IMR-90 (cell line): ENCODE measurements around the gene HECW1. TPM values are rescaled to one million over a fixed set of nuclear protein-coding genes. Genes with fewer than 3 reads are reported as not detected.

ENCODE experiments used
- ATAC-seq: fragments of 200-7000 bp; cut with Tn5 transposase; 2 replicates; pipeline ENCODE4 v1.9.1; 2020; ENCODE audit warnings: low read depth, mild to moderate bottlenecking, moderate library complexity
- BruUV-seq: library from RNA; stranded (reverse); fragments of 400-500 nt; replicated peaks from 2 replicates; lab custom pipeline; 2021; lab: Mats Ljungman, UMichigan
- CTCF ChIA-PET: fragments of 300-600 bp; formaldehyde crosslinking; extraction: SDS; loops from one replicate; lab custom pipeline; 2021; ENCODE audit warnings: antibody characterized with exemption; lab: Yijun Ruan, JAX
- POLR2A ChIA-PET: fragments of 300-600 bp; sonication (Branson Sonifier 250); formaldehyde crosslinking; loops from one replicate; lab custom pipeline; 2022; ENCODE audit warnings: antibody characterized with exemption; ENCODE audit not compliant: unreplicated experiment; lab: Charles Lee
- DNase-seq: peaks from one replicate; pipeline ENCODE4 v3.0.0; 2013
- H2AFZ ChIP-seq: replicated peaks from 2 replicates; pipeline ENCODE3; 2013; ENCODE audit warnings: low read length, mild to moderate bottlenecking; ENCODE audit not compliant: poor library complexity
- H2AK5ac ChIP-seq: 2 replicates; pipeline ENCODE4 v1.6.1; 2013; ENCODE audit warnings: low read depth, low read length, inconsistent platforms
- H2AK9ac ChIP-seq: replicated peaks from 2 replicates; pipeline ENCODE3; 2013; ENCODE audit warnings: mild to moderate bottlenecking, low read depth, low read length, moderate library complexity; ENCODE audit not compliant: poor library complexity
- H2BK120ac ChIP-seq: 2 replicates; pipeline ENCODE4 v1.6.1; 2013; ENCODE audit warnings: low read depth, low read length, inconsistent platforms
- H2BK15ac ChIP-seq: 3 replicates; pipeline ENCODE4 v1.6.1; 2013; ENCODE audit warnings: low read depth, low read length, inconsistent platforms
- H2BK20ac ChIP-seq: 2 replicates; pipeline ENCODE4 v1.6.1; 2013; ENCODE audit warnings: low read depth, mild to moderate bottlenecking, inconsistent platforms, low read length, moderate library complexity
- H2BK5ac ChIP-seq: 2 replicates; pipeline ENCODE4 v1.6.1; 2013; ENCODE audit warnings: mild to moderate bottlenecking, low read depth, low read length, inconsistent platforms; ENCODE audit not compliant: poor library complexity, severe bottlenecking
- H3K14ac ChIP-seq: replicated peaks from 2 replicates; pipeline ENCODE4 v1.6.1; 2013; ENCODE audit warnings: low read depth, low read length, inconsistent platforms
- H3K18ac ChIP-seq: 2 replicates; pipeline ENCODE4 v1.6.1; 2013; ENCODE audit warnings: low read depth, low read length, control low read depth
- H3K23ac ChIP-seq: 2 replicates; pipeline ENCODE4 v1.6.1; 2013; ENCODE audit warnings: low read depth, low read length, inconsistent platforms
- H3K27ac ChIP-seq: 2 replicates; pipeline ENCODE4 v1.5.1; 2013; ENCODE audit warnings: mild to moderate bottlenecking, control low read depth, low read length; ENCODE audit not compliant: insufficient read depth
- H3K27me3 ChIP-seq: 2 replicates; pipeline ENCODE4 v1.6.1; 2013; ENCODE audit warnings: low read length; ENCODE audit not compliant: control insufficient read depth, insufficient read depth
- H3K36me3 ChIP-seq: 2 replicates; pipeline ENCODE4 v1.6.1; 2013; ENCODE audit warnings: low read length, mixed read lengths; ENCODE audit not compliant: control insufficient read depth, insufficient read depth
- H3K4ac ChIP-seq: 2 replicates; pipeline ENCODE4 v1.6.1; 2013; ENCODE audit warnings: low read depth, low read length, inconsistent platforms
- H3K4me1 ChIP-seq: 2 replicates; pipeline ENCODE4 v1.6.1; 2013; ENCODE audit warnings: low read length, mixed read lengths; ENCODE audit not compliant: control insufficient read depth, insufficient read depth
- H3K4me2 ChIP-seq: 2 replicates; pipeline ENCODE4 v1.6.1; 2013; ENCODE audit warnings: low read depth, mild to moderate bottlenecking, control low read depth, low read length, moderate library complexity
- H3K4me3 ChIP-seq: 2 replicates; pipeline ENCODE4 v1.5.1; 2013; ENCODE audit warnings: low read depth, mild to moderate bottlenecking, control low read depth, low read length, moderate library complexity; ENCODE audit not compliant: insufficient read depth
- H3K56ac ChIP-seq: 2 replicates; pipeline ENCODE4 v1.6.1; 2013; ENCODE audit warnings: low read length, inconsistent platforms; ENCODE audit not compliant: insufficient read depth; ENCODE audit errors: extremely low read depth
- H3K79me1 ChIP-seq, 2 experiments: 2 replicates each; pipeline ENCODE4 v1.6.1; 2013; ENCODE audit warnings: low read length in 2 of 2, inconsistent platforms in 1 of 2, low read depth in 1 of 2
- H3K9ac ChIP-seq: 2 replicates; pipeline ENCODE4 v1.6.1; 2013; ENCODE audit warnings: low read depth, low read length, control low read depth
- H3K9me1 ChIP-seq: 2 replicates; pipeline ENCODE4 v1.6.1; 2013; ENCODE audit warnings: low read length, inconsistent platforms; ENCODE audit not compliant: insufficient read depth
- H3K9me3 ChIP-seq: 2 replicates; pipeline ENCODE4 v1.6.1; 2013; ENCODE audit warnings: low read length; ENCODE audit not compliant: control insufficient read depth, insufficient read depth
- H4K20me1 ChIP-seq: 2 replicates; pipeline ENCODE4 v1.6.1; 2013; ENCODE audit warnings: low read length, inconsistent platforms; ENCODE audit not compliant: insufficient read depth
- H4K5ac ChIP-seq: 2 replicates; pipeline ENCODE4 v1.6.1; 2013; ENCODE audit warnings: mild to moderate bottlenecking, low read depth, low read length, control low read depth
- H4K8ac ChIP-seq, 2 experiments: 2 replicates each; pipeline ENCODE4 v1.6.1; 2013; ENCODE audit warnings: low read depth in 2 of 2, low read length in 2 of 2, control low read depth in 1 of 2, inconsistent platforms in 1 of 2
- H4K91ac ChIP-seq: 2 replicates; pipeline ENCODE4 v1.6.1; 2013; ENCODE audit warnings: low read depth, low read length, inconsistent platforms; ENCODE audit not compliant: insufficient read depth
- RAD21 ChIP-seq: IDR thresholded peaks from 2 replicates; pipeline ENCODE4 v1.6.1; 2012; ENCODE audit warnings: low read length, improper control_type of control experiment
- WGBS, 2 experiments: methylation state at CpG; one replicate each; pipeline versions ENCODE4 v1.1.5 to v1.1.7; 2013; ENCODE audit warnings: missing lambda C conversion rate in 2 of 2; ENCODE audit not compliant: insufficient read length in 1 of 2; ENCODE audit errors: extremely low coverage in 2 of 2; 5-methylcytosine and 5-hydroxymethylcytosine counted together
- dilution Hi-C: fragments of 300-500 bp; cut with HindIII; formaldehyde crosslinking; loops from one replicate; pipeline ENCODE4 v1.14.3; 2018; ENCODE audit warnings: low sequenced_read_pairs; ENCODE audit not compliant: unreplicated experiment
- in situ Hi-C: fragments of 300-500 bp; cut with MboI; formaldehyde crosslinking; loops from 3 replicates; pipeline ENCODE4 v1.14.3; 2019; ENCODE audit warnings: low sequenced_read_pairs, inconsistent platforms, mixed read lengths
- intact Hi-C: fragments of 100-400 bp; cut with micrococcal nuclease; formaldehyde crosslinking; loops from 2 replicates; pipeline ENCODE4 v1.10.0; 2022
- polyA plus RNA-seq, 3 experiments: library from polyadenylated mRNA; depleted of rRNA; stranded (reverse); fragments of >200 nt; gene quantifications; 2 replicates each; pipeline ENCODE4 v1.2.3, GENCODE V29; 2012; ENCODE audit warnings: low replicate concordance in 1 of 3
- total RNA-seq: library from RNA; depleted of rRNA; stranded (reverse); fragments of >200 nt; gene quantifications from 2 replicates; pipeline ENCODE4 v1.2.3, GENCODE V29; 2012

The HECW1 gene
- total and polyA plus RNA-seq, 2 of the 4 experiments (the other 2 are of a cell fraction), result 0.56 to 1.3 TPM

DNA sequence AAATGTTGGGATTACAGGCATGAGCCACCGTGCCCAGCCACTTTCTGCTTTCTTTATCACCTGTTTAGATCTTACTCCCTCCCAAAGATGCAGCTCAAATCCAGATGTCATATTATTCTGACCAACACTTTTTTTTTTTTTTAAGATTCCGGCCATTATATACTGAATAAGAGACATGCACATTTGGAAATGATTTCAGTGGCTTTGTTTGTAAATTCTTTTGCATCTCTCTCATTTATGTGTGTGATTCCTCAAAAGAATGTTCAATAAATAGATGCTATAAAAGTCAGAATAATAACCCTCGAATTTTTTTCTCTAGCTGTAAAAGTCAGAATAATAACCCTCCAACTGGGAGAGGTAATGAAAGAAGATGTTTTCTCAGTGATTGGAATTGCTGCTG lies 25.4 kb downstream of the HECW1 start:
- no peak overlapping the region for H3K4ac ChIP-seq
- H3K56ac ChIP-seq, result no peak overlapping the region
- ATAC-seq, result no peak
- H3K9me3 ChIP-seq, result no peaks in the 10 kb centered on the region
- H3K36me3 ChIP-seq, result no peaks in the 10 kb centered on the region
- POLR2A ChIA-PET, result interaction anchor here (0.6 kb wide), 1 partner anchor 11 kb away, joined by 5 read pairs; no protein-coding TSS in a partner anchor
- H3K4me1 ChIP-seq, result peaks cover 2% of the 10 kb centered on the region
- H2AFZ ChIP-seq, result no peak overlapping the region
- no peak overlapping the region for H2AK5ac ChIP-seq
- H3K27me3 ChIP-seq, result no peaks in the 10 kb centered on the region; the same call in 1 of the 2 replicates
- no peak overlapping the region for H3K23ac ChIP-seq
- H4K20me1 ChIP-seq, result no peaks in the 10 kb centered on the region
- no peak overlapping the region for H2BK5ac ChIP-seq
- H2AK9ac ChIP-seq, result no peak overlapping the region
- 0 out of 2 replicates have a peak, but pooled peaks cover 3% of the 10 kb centered on the region for H3K9me1 ChIP-seq
- 80% methylated on average over 1 of the region's 3 CpGs; no CpG with 5 or more reads in 1 of the 2 experiments for WGBS, 2 experiments
- no peak overlapping the region for H3K14ac ChIP-seq
- no TSS peak for BruUV-seq
- in situ Hi-C loops, result no loop called here
- no peak overlapping the region for H2BK15ac ChIP-seq
- H2BK20ac ChIP-seq, result no peak overlapping the region
- H3K18ac ChIP-seq, result no peak overlapping the region
- no peak overlapping the region for H3K4me2 ChIP-seq
- H4K5ac ChIP-seq, result no peak overlapping the region
- TF ChIP-seq RAD21, result no peak
- H4K91ac ChIP-seq, result no peak overlapping the region
- H3K27ac ChIP-seq, result no peak overlapping the region
- DNase-seq, result no peak
- no peak overlapping the region for H2BK120ac ChIP-seq
- intact Hi-C loops, result no loop called here
- H4K8ac ChIP-seq, result no peak overlapping the region
- no peak overlapping the region for H3K9ac ChIP-seq
- CTCF ChIA-PET, result interaction anchor here (1.1 kb wide), 1 partner anchor 124 kb away, joined by 3 read pairs; no protein-coding TSS in a partner anchor
- H3K4me3 ChIP-seq, result no peak overlapping the region
- H3K79me1 ChIP-seq, result no peaks in the 10 kb centered on the region
- dilution Hi-C loops, result no loop called here
